OCI-M1 (cell line): ENCODE data around the gene SFT2D3.

Experiments used
- DNase-seq: peaks from one replicate; lab custom pipeline; 2025; lab: John Stamatoyannopoulos, UW

SFT2D3 gene

GRCh38 chr2:127664065-127664894 lies 37.0 kb upstream of the SFT2D3 start:
- no peak for DNase-seq

- no peak for DNase-seq
These were observed 36.4 kb upstream of the SFT2D3 start for GRCh38 chr2:127664895-127665225.

GRCh38 chr2:127665267-127665893 lies 35.9 kb upstream of the SFT2D3 start:
- DNase-seq = no peak

GRCh38 chr2:127669056-127669455 lies 32.2 kb upstream of the SFT2D3 start:
- DNase-seq = no peak

GRCh38 chr2:127670055-127670956 lies 31.0 kb upstream of the SFT2D3 start:
- DNase-seq = no peak

GRCh38 chr2:127670957-127671290 lies 30.4 kb upstream of the SFT2D3 start:
- DNase-seq = no peak

GRCh38 chr2:127671557-127672302 lies 29.6 kb upstream of the SFT2D3 start:
- no peak for DNase-seq

GRCh38 chr2:127672341-127673224 lies 28.7 kb upstream of the SFT2D3 start:
- no peak for DNase-seq

- no peak for DNase-seq
These were observed 27.8 kb upstream of the SFT2D3 start for GRCh38 chr2:127673291-127674069.

- no peak for DNase-seq
These were observed 26.8 kb upstream of the SFT2D3 start for GRCh38 chr2:127674241-127675209.

GRCh38 chr2:127675331-127676261 lies 25.7 kb upstream of the SFT2D3 start, which contains the start of gene LIMS2:
Gene LIMS2 (minus strand): TSS chr2:127675530. CDS start chr2:127675024, 506 bp downstream.
- no peak for DNase-seq

- no peak for DNase-seq
These were observed 24.4 kb upstream of the SFT2D3 start for GRCh38 chr2:127676906-127677305.

GRCh38 chr2:127678531-127678930 lies 22.8 kb upstream of the SFT2D3 start:
- no peak for DNase-seq

- DNase-seq = no peak
These were observed 22.3 kb upstream of the SFT2D3 start for GRCh38 chr2:127678991-127679390.

- DNase-seq = no peak
These were observed 21.5 kb upstream of the SFT2D3 start for GRCh38 chr2:127679680-127680361.

- DNase-seq = no peak
These were observed 20.5 kb upstream of the SFT2D3 start for GRCh38 chr2:127680706-127681287.

GRCh38 chr2:127681288-127681804 lies 20.0 kb upstream of the SFT2D3 start:
- DNase-seq = no peak
